GM23248 (cell line): ENCODE data around the gene CDC25A.

Source experiments
- EZH2 ChIP-seq: fragments of 200-600 bp; sonication (generic); IDR thresholded peaks from 2 replicates; pipeline ENCODE4 v1.6.1; 2018; ENCODE audit warnings: antibody characterized with exemption, mild to moderate bottlenecking; ENCODE audit not compliant: insufficient read depth, poor library complexity, severe bottlenecking
- EZH2phosphoT487 ChIP-seq: fragments of 200-600 bp; sonication (generic); IDR thresholded peaks from 2 replicates; pipeline ENCODE4 v1.6.1; 2018; ENCODE audit warnings: antibody characterized with exemption, moderate library complexity, mild to moderate bottlenecking, low read depth; ENCODE audit not compliant: insufficient read depth

GRCh38 chr3:48135552-48136495 lies 52.4 kb downstream of the CDC25A start:
- TF ChIP-seq EZH2 (no peak), EZH2phosphoT487 (no peak)
